ENCODE data around the gene DHX29. TPM values are rescaled to one million over a fixed set of nuclear protein-coding genes. Genes with fewer than 3 reads are reported as not detected.

DHX29 gene, protein sequence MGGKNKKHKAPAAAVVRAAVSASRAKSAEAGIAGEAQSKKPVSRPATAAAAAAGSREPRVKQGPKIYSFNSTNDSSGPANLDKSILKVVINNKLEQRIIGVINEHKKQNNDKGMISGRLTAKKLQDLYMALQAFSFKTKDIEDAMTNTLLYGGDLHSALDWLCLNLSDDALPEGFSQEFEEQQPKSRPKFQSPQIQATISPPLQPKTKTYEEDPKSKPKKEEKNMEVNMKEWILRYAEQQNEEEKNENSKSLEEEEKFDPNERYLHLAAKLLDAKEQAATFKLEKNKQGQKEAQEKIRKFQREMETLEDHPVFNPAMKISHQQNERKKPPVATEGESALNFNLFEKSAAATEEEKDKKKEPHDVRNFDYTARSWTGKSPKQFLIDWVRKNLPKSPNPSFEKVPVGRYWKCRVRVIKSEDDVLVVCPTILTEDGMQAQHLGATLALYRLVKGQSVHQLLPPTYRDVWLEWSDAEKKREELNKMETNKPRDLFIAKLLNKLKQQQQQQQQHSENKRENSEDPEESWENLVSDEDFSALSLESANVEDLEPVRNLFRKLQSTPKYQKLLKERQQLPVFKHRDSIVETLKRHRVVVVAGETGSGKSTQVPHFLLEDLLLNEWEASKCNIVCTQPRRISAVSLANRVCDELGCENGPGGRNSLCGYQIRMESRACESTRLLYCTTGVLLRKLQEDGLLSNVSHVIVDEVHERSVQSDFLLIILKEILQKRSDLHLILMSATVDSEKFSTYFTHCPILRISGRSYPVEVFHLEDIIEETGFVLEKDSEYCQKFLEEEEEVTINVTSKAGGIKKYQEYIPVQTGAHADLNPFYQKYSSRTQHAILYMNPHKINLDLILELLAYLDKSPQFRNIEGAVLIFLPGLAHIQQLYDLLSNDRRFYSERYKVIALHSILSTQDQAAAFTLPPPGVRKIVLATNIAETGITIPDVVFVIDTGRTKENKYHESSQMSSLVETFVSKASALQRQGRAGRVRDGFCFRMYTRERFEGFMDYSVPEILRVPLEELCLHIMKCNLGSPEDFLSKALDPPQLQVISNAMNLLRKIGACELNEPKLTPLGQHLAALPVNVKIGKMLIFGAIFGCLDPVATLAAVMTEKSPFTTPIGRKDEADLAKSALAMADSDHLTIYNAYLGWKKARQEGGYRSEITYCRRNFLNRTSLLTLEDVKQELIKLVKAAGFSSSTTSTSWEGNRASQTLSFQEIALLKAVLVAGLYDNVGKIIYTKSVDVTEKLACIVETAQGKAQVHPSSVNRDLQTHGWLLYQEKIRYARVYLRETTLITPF (N-terminal part only)
- total RNA-seq (2021; ENCODE audit: unreplicated experiment) (30.1 TPM), Bru-seq, nascent RNA (percentile 82 among the genes with signal in this experiment), BruChase-seq, experiment 1, labeled RNA remaining after a 2-hour chase (percentile 79 among the genes with signal in this experiment), BruChase-seq, experiment 2, labeled RNA remaining after a 6-hour chase (percentile 87 among the genes with signal in this experiment)
- polyA plus RNA-seq (2012; ENCODE audit: insufficient read length): 13.8 TPM
- long read RNA-seq, full-length matches to known transcripts: 29 of 82 reads
- long read RNA-seq, partial matches to known transcripts: 45 of 82 reads
- long read RNA-seq, other reads (novel, unspliced or antisense): 8 of 82 reads

DNA sequence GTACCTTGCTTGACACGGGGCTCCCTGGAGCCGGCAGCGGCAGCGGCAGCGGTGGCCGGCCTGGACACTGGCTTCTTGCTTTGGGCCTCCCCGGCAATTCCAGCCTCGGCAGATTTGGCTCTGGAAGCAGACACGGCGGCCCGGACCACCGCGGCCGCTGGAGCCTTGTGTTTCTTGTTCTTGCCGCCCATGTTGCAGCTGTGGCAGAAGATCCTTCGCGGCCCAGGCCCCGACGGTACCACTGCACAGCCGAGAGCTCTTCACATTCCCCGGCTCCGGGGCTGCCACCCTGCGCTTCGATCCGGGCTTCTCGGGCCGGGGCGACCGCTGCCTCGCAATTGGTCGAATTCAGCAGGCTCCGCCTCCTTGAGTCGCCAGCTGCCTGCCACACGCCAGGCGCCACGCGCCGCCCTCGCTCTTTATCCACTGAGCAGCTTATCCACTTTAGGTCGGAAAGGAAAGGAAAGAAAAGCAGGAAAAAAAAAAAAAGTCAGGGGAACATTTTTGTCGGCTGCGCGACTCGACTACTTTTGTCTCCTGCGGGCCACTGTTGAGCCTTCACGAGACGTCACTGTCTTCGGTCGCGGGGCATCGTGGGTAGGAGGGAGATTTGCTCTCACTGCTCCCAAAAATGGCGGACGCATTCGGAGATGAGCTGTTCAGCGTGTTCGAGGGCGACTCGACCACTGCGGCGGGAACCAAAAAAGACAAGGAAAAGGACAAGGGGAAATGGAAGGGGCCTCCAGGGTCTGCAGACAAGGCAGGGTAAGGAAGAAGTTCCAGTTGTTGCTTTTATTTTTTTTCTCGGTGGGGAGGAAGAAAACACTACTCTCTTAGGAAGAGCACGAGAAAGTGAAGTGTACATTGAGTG lies at the start of gene DHX29, which contains the start of gene MTREX:
DHX29 (minus strand) TSS at position 312 of the 871 bp plus-strand sequence; CDS start at position 191, 121 bp downstream.
MTREX (plus strand) TSS at position 607 of the 871 bp plus-strand sequence; CDS start at position 632, 25 bp downstream.
- ChIA-PET POLR2A (interaction anchor here (0.5 to 0.7 kb wide), 7 partner anchors 10 to 572 kb away, joined by 3 to 7 read pairs (median 5); no protein-coding TSS in a partner anchor), CTCF (no interaction called here)
- peak; percentile 47; the same call in 1 of the 2 replicates for TF ChIP-seq SIN3A (IDR thresholded peaks at IDR 0.05; ENCODE audit: borderline replicate concordance, insufficient read depth, low read depth, low read length)
- TF ChIP-seq POLR2AphosphoS5 (IDR thresholded peaks at IDR 0.05; ENCODE audit: low read depth, low read length): peak; percentile 83
- TF ChIP-seq TCF7L2 (IDR thresholded peaks at IDR 0.05; ENCODE audit: low read depth, low read length): no peak
- Histone ChIP-seq H3K9me3 (ENCODE audit: control insufficient read depth, insufficient read depth, low read depth, low read length) (peaks cover 3% of the 10 kb centered on the region; the same call in 1 of the 2 replicates), H3K27ac (ENCODE audit: low read length) (peak within 1 kb of the TSS; percentile 98), H3K4me1 (ENCODE audit: control insufficient read depth, insufficient read depth, low read length) (peaks cover 29% of the 10 kb centered on the region), H3K27me3 (ENCODE audit: control insufficient read depth, insufficient read depth, low read length) (no peaks in the 10 kb centered on the region), H3K36me3 (ENCODE audit: control insufficient read depth, insufficient read depth, low read length) (peaks cover 6% of the 10 kb centered on the region; the same call in 1 of the 2 replicates), H3K4me3 (ENCODE audit: low read depth in 2 of 2, low read length in 2 of 2) (peak within 1 kb of the TSS; percentile 85 to 88)
- BruUV-seq (replicated peaks): no TSS peak
- in situ Hi-C loops (cut with HindIII; ENCODE audit: low pct_unique_long_range_greater_than_20kb, low sequenced_read_pairs): no loop called here
- intact Hi-C loops (cut with micrococcal nuclease; ENCODE audit: unreplicated experiment): no loop called here
- peak; percentile 99 for ATAC-seq
- DNase-seq (ENCODE audit: low read depth, low spot score): peak; percentile 79

DNA sequence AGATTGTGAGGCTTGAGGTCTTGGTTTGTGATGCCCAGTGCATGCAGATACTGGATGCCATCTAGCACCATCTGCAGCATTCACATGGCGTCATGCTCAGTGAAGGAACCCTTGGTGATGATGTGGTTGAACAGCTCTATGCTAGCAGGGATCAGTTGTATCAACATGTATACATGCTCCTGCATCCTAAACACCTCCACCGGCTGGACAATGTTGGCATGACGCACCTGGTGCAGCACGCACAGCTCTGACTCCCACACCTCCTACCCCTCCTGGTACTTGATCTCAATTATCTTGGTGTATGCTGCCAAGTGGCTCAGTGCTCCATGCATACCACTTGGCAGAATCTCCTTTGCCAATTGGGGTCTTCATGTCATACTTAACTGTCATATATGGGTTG lies 49.4 kb upstream of the DHX29 start:
- no peak for DNase-seq (ENCODE audit: low read depth, low spot score)
- in situ Hi-C loops (cut with HindIII; ENCODE audit: low pct_unique_long_range_greater_than_20kb, low sequenced_read_pairs): no loop called here
- H3K27ac ChIP-seq (ENCODE audit: low read length): no peak overlapping the region
- ChIA-PET POLR2A (no interaction called here), CTCF (no interaction called here)
- H3K4me3 ChIP-seq (ENCODE audit: low read depth in 2 of 2, low read length in 2 of 2): no peak overlapping the region
- ATAC-seq: peak; percentile 70
- no peaks in the 10 kb centered on the region for H3K4me1 ChIP-seq (ENCODE audit: control insufficient read depth, insufficient read depth, low read length)
- TF ChIP-seq TCF7L2 (IDR thresholded peaks at IDR 0.05; ENCODE audit: low read depth, low read length): no peak
- TF ChIP-seq, protein P1, sequence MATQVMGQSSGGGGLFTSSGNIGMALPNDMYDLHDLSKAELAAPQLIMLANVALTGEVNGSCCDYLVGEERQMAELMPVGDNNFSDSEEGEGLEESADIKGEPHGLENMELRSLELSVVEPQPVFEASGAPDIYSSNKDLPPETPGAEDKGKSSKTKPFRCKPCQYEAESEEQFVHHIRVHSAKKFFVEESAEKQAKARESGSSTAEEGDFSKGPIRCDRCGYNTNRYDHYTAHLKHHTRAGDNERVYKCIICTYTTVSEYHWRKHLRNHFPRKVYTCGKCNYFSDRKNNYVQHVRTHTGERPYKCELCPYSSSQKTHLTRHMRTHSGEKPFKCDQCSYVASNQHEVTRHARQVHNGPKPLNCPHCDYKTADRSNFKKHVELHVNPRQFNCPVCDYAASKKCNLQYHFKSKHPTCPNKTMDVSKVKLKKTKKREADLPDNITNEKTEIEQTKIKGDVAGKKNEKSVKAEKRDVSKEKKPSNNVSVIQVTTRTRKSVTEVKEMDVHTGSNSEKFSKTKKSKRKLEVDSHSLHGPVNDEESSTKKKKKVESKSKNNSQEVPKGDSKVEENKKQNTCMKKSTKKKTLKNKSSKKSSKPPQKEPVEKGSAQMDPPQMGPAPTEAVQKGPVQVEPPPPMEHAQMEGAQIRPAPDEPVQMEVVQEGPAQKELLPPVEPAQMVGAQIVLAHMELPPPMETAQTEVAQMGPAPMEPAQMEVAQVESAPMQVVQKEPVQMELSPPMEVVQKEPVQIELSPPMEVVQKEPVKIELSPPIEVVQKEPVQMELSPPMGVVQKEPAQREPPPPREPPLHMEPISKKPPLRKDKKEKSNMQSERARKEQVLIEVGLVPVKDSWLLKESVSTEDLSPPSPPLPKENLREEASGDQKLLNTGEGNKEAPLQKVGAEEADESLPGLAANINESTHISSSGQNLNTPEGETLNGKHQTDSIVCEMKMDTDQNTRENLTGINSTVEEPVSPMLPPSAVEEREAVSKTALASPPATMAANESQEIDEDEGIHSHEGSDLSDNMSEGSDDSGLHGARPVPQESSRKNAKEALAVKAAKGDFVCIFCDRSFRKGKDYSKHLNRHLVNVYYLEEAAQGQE (IDR thresholded peaks at IDR 0.05; ENCODE audit: insufficient read depth in 1 of 2, low read depth in 2 of 2, low read length in 1 of 2): no peak
- no peaks in the 10 kb centered on the region for H3K9me3 ChIP-seq (ENCODE audit: control insufficient read depth, insufficient read depth, low read depth, low read length)
- BruUV-seq (replicated peaks): no TSS peak
- H3K27me3 ChIP-seq (ENCODE audit: control insufficient read depth, insufficient read depth, low read length): no peaks in the 10 kb centered on the region
- intact Hi-C loops (cut with micrococcal nuclease; ENCODE audit: unreplicated experiment): no loop called here
- peaks cover 21% of the 10 kb centered on the region for H3K36me3 ChIP-seq (ENCODE audit: control insufficient read depth, insufficient read depth, low read length)

Data from Panc1 (cell line).